Measurements from ENCODE around the gene DVL2.
A peak's percentile ranks its signal among the peaks of the same experiment; 100 is the strongest.

The DVL2 gene

DNA sequence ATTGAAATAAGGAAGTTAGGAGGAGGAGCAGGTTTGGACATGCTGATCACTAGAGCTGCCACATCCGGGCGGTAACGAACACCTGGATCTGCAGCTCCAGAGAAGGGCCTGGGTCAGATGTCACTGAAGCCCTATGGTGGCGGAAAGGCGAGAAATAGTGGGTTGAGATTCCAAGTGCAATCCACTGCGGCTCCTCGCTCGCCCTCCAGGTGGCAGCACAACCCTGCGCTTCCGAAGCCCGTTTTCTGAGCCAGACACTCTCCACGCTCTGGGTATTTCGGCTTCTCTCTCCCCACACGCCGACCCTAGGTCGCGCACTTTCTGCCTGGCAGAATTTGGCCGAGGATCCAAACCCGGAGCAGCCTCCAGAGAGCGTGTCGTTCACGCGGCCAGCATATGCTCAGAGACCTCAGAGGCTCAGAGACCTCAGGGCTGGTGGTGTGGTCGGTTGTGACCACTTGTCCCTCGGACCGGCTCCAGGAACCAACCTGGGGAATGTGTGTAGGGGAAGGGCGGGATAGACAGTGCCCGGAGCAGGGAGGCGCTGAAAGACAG is 46.3 kb upstream of the DVL2 start (continued):
- TF ChIP-seq ZBTB17 (tag by site-specific recombination; IDR thresholded peaks at IDR 0.05) (peak; percentile 90), ZNF548 (tag by site-specific recombination; IDR thresholded peaks at IDR 0.05) (peak; percentile 56; the same call in 1 of the 2 replicates), ZNF610 (tag by site-specific recombination; IDR thresholded peaks at IDR 0.05; ENCODE audit: borderline replicate concordance) (0 out of 2 replicates have a peak, but pooled peaks have one; percentile 15), PRDM1 (tag by site-specific recombination; IDR thresholded peaks at IDR 0.05) (peak; percentile 74), ZBTB8A (tag by site-specific recombination; IDR thresholded peaks at IDR 0.05) (peak; percentile 41; the same call in 1 of the 2 replicates), ZNF692 (tag by site-specific recombination; IDR thresholded peaks at IDR 0.05) (peak; percentile 54; the same call in 1 of the 2 replicates), RBAK (tag by site-specific recombination; IDR thresholded peaks at IDR 0.05) (no peak), ZBTB20 (tag by site-specific recombination; IDR thresholded peaks at IDR 0.05) (peak; percentile 80), ZNF266 (tag by site-specific recombination; IDR thresholded peaks at IDR 0.05; ENCODE audit: low read depth) (no peak), ZSCAN5A (tag by site-specific recombination; IDR thresholded peaks at IDR 0.05) (no peak), BCL11B (tag by site-specific recombination; IDR thresholded peaks at IDR 0.05; ENCODE audit: low read depth) (peak; percentile 85), ZEB2 (tag by site-specific recombination; IDR thresholded peaks at IDR 0.05) (peak; percentile 74), ZNF202 (tag by site-specific recombination; IDR thresholded peaks at IDR 0.05; ENCODE audit: borderline replicate concordance) (no peak), ZNF768 (tag by site-specific recombination; IDR thresholded peaks at IDR 0.05) (no peak), SCRT2 (tag by site-specific recombination; IDR thresholded peaks at IDR 0.05) (peak; percentile 67), SP7 (tag by site-specific recombination; IDR thresholded peaks at IDR 0.05) (no peak; the same call in 1 of the 2 replicates), KLF9 (tag by site-specific recombination; IDR thresholded peaks at IDR 0.05; ENCODE audit: low read depth) (no peak), ZFP69B (tag by site-specific recombination; IDR thresholded peaks at IDR 0.05) (no peak), SALL2 (tag by site-specific recombination; IDR thresholded peaks at IDR 0.05; ENCODE audit: borderline replicate concordance) (no peak), ZBTB48 (tag by site-specific recombination; IDR thresholded peaks at IDR 0.05) (no peak), FEZF1 (tag by site-specific recombination; IDR thresholded peaks at IDR 0.05) (no peak), ZBTB21 (tag by site-specific recombination; IDR thresholded peaks at IDR 0.05) (no peak), ZNF394 (tag by site-specific recombination; IDR thresholded peaks at IDR 0.05; ENCODE audit: borderline replicate concordance) (peak; percentile 71)
- TF ChIP-seq, protein P1, sequence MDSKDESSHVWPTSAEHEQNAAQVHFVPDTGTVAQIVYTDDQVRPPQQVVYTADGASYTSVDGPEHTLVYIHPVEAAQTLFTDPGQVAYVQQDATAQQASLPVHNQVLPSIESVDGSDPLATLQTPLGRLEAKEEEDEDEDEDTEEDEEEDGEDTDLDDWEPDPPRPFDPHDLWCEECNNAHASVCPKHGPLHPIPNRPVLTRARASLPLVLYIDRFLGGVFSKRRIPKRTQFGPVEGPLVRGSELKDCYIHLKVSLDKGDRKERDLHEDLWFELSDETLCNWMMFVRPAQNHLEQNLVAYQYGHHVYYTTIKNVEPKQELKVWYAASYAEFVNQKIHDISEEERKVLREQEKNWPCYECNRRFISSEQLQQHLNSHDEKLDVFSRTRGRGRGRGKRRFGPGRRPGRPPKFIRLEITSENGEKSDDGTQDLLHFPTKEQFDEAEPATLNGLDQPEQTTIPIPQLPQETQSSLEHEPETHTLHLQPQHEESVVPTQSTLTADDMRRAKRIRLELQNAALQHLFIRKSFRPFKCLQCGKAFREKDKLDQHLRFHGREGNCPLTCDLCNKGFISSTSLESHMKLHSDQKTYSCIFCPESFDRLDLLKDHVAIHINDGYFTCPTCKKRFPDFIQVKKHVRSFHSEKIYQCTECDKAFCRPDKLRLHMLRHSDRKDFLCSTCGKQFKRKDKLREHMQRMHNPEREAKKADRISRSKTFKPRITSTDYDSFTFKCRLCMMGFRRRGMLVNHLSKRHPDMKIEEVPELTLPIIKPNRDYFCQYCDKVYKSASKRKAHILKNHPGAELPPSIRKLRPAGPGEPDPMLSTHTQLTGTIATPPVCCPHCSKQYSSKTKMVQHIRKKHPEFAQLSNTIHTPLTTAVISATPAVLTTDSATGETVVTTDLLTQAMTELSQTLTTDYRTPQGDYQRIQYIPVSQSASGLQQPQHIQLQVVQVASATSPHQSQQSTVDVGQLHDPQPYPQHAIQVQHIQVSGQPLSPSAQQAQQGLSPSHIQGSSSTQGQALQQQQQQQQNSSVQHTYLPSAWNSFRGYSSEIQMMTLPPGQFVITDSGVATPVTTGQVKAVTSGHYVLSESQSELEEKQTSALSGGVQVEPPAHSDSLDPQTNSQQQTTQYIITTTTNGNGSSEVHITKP (tag by site-specific recombination; IDR thresholded peaks at IDR 0.05): peak; percentile 86
- TF ChIP-seq, protein P2, sequence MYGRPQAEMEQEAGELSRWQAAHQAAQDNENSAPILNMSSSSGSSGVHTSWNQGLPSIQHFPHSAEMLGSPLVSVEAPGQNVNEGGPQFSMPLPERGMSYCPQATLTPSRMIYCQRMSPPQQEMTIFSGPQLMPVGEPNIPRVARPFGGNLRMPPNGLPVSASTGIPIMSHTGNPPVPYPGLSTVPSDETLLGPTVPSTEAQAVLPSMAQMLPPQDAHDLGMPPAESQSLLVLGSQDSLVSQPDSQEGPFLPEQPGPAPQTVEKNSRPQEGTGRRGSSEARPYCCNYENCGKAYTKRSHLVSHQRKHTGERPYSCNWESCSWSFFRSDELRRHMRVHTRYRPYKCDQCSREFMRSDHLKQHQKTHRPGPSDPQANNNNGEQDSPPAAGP (tag by site-specific recombination; IDR thresholded peaks at IDR 0.05): peak; percentile 56; the same call in 1 of the 2 replicates
- TF ChIP-seq, protein P3, sequence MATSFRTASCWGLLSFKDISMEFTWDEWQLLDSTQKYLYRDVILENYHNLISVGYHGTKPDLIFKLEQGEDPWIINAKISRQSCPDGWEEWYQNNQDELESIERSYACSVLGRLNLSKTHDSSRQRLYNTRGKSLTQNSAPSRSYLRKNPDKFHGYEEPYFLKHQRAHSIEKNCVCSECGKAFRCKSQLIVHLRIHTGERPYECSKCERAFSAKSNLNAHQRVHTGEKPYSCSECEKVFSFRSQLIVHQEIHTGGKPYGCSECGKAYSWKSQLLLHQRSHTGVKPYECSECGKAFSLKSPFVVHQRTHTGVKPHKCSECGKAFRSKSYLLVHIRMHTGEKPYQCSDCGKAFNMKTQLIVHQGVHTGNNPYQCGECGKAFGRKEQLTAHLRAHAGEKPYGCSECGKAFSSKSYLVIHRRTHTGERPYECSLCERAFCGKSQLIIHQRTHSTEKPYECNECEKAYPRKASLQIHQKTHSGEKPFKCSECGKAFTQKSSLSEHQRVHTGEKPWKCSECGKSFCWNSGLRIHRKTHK (tag by site-specific recombination; IDR thresholded peaks at IDR 0.05): no peak
- TF ChIP-seq, protein P4, sequence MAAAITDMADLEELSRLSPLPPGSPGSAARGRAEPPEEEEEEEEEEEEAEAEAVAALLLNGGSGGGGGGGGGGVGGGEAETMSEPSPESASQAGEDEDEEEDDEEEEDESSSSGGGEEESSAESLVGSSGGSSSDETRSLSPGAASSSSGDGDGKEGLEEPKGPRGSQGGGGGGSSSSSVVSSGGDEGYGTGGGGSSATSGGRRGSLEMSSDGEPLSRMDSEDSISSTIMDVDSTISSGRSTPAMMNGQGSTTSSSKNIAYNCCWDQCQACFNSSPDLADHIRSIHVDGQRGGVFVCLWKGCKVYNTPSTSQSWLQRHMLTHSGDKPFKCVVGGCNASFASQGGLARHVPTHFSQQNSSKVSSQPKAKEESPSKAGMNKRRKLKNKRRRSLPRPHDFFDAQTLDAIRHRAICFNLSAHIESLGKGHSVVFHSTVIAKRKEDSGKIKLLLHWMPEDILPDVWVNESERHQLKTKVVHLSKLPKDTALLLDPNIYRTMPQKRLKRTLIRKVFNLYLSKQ (tag by site-specific recombination; IDR thresholded peaks at IDR 0.05; ENCODE audit: borderline replicate concordance): no peak

All from HEK293 (cell line).